Measurements from ENCODE around the gene ITM2C. TPM values are rescaled to one million over a fixed set of nuclear protein-coding genes. Genes with fewer than 3 reads are reported as not detected.

ITM2C gene
- total and polyA plus RNA-seq, 2 of the 13 experiments (the other 11 are each of a cell fraction or from before 2014, with no cell fraction given): 70.5 to 270 TPM

GRCh38 chr2:230905448-230906421 lies 41.0 kb downstream of the ITM2C start (continued):
- no peak for TF ChIP-seq BRF2 (CRISPR knock-in tag; IDR thresholded peaks at IDR 0.05)
- TF ChIP-seq ARID5B (CRISPR knock-in tag; IDR thresholded peaks at IDR 0.05): peak; percentile 66; the same call in 1 of the 2 replicates
- TF ChIP-seq ZNF484 (CRISPR knock-in tag; IDR thresholded peaks at IDR 0.05; ENCODE audit: borderline replicate concordance, low read depth): no peak
- TF ChIP-seq ZNF33B (CRISPR knock-in tag; IDR thresholded peaks at IDR 0.05): no peak
- no peak for TF ChIP-seq ZMAT5 (CRISPR knock-in tag; IDR thresholded peaks at IDR 0.05; ENCODE audit: borderline replicate concordance, low read depth)
- TF ChIP-seq YEATS4 (CRISPR knock-in tag; IDR thresholded peaks at IDR 0.05; ENCODE audit: borderline replicate concordance): no peak
- no peak for TF ChIP-seq ZSCAN12 (CRISPR knock-in tag; IDR thresholded peaks at IDR 0.05)
- TF ChIP-seq MAX (IDR thresholded peaks at IDR 0.05): peak; percentile 73
- no peak for TF ChIP-seq SMAD1 (CRISPR knock-in tag; IDR thresholded peaks at IDR 0.05; ENCODE audit: borderline replicate concordance, low read depth)
- TF ChIP-seq SRSF1 (optimal IDR thresholded peaks at IDR 0.05; ENCODE audit: low read depth, low read length): no peak
- no peak for TF ChIP-seq ZNF841 (CRISPR knock-in tag; IDR thresholded peaks at IDR 0.05; ENCODE audit: borderline replicate concordance)
- no peak for TF ChIP-seq PRPF4 (IDR thresholded peaks at IDR 0.05; ENCODE audit: low read depth, low read length, poor library complexity, severe bottlenecking)
- no peak; the same call in 1 of the 2 replicates for TF ChIP-seq ZNF503 (CRISPR knock-in tag; IDR thresholded peaks at IDR 0.05)
- no peak for TF ChIP-seq TBP (CRISPR knock-in tag; IDR thresholded peaks at IDR 0.05)
- TF ChIP-seq HMG20A (CRISPR knock-in tag; IDR thresholded peaks at IDR 0.05; ENCODE audit: borderline replicate concordance): peak; percentile 17; the same call in 1 of the 2 replicates
- TF ChIP-seq ARNTL (CRISPR knock-in tag; IDR thresholded peaks at IDR 0.05): no peak
- TF ChIP-seq MXD4 (CRISPR knock-in tag; IDR thresholded peaks at IDR 0.05): no peak
- no peak for TF ChIP-seq HNF4A (CRISPR knock-in tag; IDR thresholded peaks at IDR 0.05)
- TF ChIP-seq TBX3 (IDR thresholded peaks at IDR 0.05; ENCODE audit: borderline replicate concordance): peak; percentile 76; the same call in 1 of the 2 replicates
- no peak for TF ChIP-seq ADNP (CRISPR knock-in tag; IDR thresholded peaks at IDR 0.05)
- TF ChIP-seq TCF7 (IDR thresholded peaks at IDR 0.05; ENCODE audit: low read depth): peak; percentile 90
- TF ChIP-seq TEAD3 (CRISPR knock-in tag; optimal IDR thresholded peaks at IDR 0.05; ENCODE audit: borderline replicate concordance): no peak
- no peak for TF ChIP-seq ZNF7 (CRISPR knock-in tag; IDR thresholded peaks at IDR 0.05)
